SK-N-MC (cell line): ENCODE data around the gene CIAO3.

Experiments used
- EZH2 ChIP-seq: fragments of 200-600 bp; sonication (generic); IDR thresholded peaks from one replicate; pipeline ENCODE4 v1.6.1; 2017; ENCODE audit warnings: antibody characterized with exemption
- FOXP2 ChIP-seq: optimal IDR thresholded peaks from 2 replicates; pipeline ENCODE3; 2011; ENCODE audit warnings: mild to moderate bottlenecking, moderate library complexity; ENCODE audit not compliant: insufficient read depth; ENCODE audit errors: extremely low read length, control extremely low read depth
- POLR2AphosphoS5 ChIP-seq: IDR thresholded peaks from 2 replicates; pipeline ENCODE4 v1.6.1; 2012; ENCODE audit warnings: mild to moderate bottlenecking, low read depth, low read length, borderline replicate concordance

GRCh38 chr16:706189-707061, 34.4 kb downstream of the CIAO3 start:
- TF ChIP-seq EZH2 (no peak), POLR2AphosphoS5 (no peak), FOXP2 (no peak)
